GM10266 (cell line): ENCODE measurements around the gene EPB42.

Experiments used
- DNase-seq: peaks from one replicate; pipeline ENCODE4 v3.0.0; 2012; ENCODE audit errors: extremely low spot score
- TF ChIP-seq, protein P1 (sequence below): IDR thresholded peaks from 2 replicates; pipeline ENCODE4 v1.5.1; 2012; ENCODE audit warnings: mild to moderate bottlenecking, low read depth; ENCODE audit not compliant: control insufficient read depth, insufficient read depth; ENCODE audit errors: missing control alignments

The EPB42 gene

DNA sequence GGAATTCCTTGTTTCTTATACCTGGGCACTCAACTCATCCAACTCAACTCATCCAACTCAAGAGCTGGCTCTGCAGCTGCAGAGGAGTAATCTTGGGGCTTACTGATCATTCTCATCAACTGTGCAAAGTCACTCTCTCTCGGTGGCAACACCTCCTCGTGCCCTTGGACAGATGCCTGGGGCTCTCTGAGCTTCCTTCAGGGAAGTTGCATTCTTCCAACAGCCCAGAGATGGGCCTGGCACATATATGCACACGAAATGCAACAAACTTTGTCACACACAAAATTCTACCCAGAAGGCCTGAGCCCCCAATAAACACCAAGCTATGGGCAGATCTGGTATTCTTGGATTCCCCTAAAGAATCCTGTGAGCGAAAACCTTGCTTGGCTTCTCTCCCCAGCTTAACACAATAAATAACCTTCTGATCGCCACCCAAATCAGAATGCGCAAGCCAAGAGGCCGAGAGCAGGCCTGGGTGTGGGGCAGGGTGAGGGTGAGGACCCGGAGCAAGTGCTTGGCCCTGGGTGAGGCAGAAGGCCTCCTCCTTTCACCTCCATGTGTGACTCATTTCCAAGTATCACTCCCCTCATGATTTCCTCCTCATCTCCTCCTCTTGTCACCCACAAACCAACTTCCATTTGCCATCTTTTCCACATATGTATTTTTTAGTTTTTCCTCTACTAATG is 30.5 kb upstream of the EPB42 start:
- DNase-seq = no peak
- TF ChIP-seq, protein P1, sequence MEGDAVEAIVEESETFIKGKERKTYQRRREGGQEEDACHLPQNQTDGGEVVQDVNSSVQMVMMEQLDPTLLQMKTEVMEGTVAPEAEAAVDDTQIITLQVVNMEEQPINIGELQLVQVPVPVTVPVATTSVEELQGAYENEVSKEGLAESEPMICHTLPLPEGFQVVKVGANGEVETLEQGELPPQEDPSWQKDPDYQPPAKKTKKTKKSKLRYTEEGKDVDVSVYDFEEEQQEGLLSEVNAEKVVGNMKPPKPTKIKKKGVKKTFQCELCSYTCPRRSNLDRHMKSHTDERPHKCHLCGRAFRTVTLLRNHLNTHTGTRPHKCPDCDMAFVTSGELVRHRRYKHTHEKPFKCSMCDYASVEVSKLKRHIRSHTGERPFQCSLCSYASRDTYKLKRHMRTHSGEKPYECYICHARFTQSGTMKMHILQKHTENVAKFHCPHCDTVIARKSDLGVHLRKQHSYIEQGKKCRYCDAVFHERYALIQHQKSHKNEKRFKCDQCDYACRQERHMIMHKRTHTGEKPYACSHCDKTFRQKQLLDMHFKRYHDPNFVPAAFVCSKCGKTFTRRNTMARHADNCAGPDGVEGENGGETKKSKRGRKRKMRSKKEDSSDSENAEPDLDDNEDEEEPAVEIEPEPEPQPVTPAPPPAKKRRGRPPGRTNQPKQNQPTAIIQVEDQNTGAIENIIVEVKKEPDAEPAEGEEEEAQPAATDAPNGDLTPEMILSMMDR = no peak

DNA sequence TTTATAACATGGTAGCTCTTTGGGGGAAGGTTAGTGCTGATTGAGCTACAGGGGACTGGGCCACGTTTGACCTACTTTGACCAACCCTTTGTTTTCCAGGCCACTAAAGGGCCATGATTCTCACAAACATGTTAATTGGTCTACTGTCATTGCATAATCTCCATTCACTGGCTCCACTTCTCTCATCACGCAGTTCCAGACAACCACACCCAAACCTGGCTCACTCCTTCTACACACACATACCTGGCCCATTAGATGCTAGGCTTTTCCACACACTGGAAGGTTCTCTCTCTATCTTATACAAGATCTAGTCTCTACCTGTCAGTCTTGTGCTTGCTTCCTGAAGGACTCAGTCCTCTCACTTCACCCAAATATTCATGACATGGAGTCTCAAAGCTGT is 30.0 kb upstream of the EPB42 start:
- TF ChIP-seq, protein P1 = no peak
- DNase-seq = no peak

DNA sequence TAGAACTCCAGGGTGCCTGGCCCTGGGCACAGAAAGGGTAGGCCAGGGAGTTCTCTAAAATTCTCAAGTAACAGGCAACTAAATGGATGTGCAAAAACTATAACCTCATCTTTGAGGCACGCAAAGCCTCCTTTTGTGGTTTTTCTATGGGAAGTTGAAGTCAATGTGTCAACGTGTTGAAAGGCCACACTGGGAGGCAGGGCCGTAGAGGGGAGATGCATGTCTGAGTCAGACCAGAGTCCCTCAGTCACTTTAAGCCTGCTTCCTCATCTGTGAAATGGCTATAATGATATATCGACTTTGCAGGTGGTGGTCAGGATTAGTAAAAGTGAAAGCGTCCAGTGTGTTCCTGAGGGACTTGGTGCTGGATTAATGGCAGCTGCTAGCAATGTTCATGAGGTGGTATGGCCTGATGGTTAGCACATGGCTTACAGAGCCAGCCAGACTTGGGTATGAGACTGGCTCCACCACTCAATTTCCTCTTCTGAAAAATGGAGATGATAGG is 28.9 kb upstream of the EPB42 start:
- DNase-seq = peak; percentile 73
- TF ChIP-seq, protein P1 = no peak

DNA sequence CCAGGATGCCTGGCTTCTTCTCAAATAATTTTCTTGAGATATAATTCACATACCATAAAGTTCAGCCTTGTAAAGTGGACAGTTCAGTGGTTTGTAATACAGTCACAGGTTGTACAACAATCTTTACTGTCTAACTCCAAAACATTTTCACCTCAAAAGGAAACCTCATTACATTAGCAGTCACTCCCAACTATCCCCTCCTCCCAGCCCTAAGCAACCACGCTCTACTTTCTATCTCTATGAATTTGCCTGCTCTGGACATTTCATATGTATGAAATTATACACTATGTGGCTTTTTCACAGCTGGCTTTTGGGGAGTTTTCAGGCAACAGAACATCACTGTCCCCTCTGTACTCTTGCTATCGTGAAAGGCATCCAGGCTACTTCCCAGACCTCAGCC is 28.4 kb upstream of the EPB42 start:
- DNase-seq = no peak
- TF ChIP-seq, protein P1 = no peak

DNA sequence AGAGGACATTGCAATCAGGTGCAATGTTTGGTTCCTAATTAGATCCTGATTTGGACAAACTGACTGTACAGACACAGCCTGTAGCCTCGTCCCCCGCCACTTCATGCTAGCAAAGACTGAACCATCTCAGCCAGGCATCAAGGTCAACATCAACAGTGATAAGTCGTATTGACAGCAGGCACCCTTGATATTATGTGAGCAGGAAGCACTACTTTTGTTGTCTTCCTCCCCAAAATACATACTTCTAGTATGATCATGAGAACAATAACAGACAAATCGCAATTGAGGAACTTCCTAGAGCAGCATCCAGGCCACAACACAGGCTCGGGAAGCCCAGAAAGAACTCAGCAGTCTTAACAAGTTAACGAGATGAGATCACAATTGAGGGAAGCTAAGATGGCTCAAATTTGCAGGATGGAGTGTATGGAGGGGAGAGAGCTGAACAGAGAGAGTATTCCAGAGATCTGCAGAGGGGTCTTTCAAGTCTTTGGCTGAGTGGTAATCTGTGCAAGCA is 25.5 kb upstream of the EPB42 start:
- no peak for DNase-seq
- TF ChIP-seq, protein P1 = no peak

DNA sequence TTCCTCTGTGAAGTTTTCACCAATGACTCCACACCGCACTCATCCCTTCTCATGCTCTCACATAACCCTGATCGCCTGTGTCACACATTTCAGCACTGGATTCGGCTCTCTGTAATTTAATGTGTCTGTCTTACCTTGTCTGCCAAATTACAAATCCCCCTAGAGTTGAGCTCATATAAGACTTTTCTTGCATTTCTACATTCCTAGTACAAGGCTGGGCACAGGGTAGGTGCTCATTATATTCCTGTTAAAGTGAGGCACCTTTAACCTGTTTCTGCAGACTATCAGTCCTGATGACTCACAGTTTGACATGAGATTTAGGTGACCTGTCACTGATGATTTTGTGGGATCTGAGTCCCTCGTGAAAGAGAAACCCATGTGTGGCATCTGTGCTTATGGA is 23.3 kb upstream of the EPB42 start:
- TF ChIP-seq, protein P1 = no peak

DNA sequence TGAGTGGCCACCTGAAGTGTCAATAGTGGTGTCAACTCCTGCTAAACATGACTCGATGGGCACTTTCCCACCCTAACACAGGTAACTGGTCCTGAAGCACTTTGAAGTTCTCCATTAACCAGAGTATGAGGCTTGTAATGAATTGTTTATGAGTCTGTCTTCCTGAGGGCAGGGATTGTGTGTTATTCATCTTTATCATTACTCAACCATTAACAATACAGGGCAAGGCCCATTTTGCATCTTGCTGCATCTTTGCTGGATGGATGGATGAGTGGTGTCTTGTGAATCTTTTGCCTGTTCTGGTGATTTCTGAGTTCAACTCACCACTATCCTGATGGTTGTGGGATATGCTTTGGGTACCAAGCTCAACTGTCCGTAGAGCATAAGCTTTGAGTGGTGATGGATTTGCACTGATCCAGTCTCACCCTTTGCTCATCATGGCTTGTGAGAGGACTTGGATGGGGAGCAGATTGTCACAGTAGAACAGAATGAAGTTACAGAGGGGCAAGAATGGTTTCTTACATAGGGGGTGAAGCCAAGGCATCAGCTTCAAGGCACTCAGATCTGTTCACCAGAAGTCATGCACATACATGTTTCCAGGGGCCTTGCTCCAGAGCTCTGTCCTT is 22.3 kb upstream of the EPB42 start:
- TF ChIP-seq, protein P1 = no peak
- no peak for DNase-seq

More for the DNA sequence above, 23.3 kb upstream of the EPB42 start:
- DNase-seq = no peak
